ENCODE results near the gene SH3RF3. TPM values are rescaled to one million over a fixed set of nuclear protein-coding genes. Genes with fewer than 3 reads are reported as not detected.

The SH3RF3 gene
- total RNA-seq, 2 donors from 2014 or later, result 0.05 TPM; not detected in 1

DNA sequence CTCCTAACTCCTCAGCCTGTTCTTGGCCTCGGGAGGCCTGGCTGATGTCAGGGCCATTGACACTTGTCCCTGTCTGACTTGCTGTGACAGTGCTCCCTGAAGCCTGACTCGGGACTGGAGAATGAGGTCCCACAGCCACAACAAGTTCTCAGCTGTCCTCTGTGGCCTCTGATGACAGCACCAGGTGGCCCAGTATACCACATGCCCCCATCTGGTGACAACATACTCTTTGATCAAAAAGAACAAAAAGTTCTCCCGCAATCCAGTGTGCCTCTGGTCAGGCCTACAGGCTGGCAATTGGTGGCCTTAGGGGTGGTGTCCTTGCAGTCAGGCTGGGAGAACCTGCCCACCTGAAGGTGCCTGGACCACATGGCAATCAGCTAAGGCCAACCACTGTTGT is 382.2 kb downstream of the SH3RF3 start:
- no peak for ATAC-seq
- peaks cover 21% of the 10 kb centered on the region in 2 donors for H3K4me1 Mint-ChIP-seq (ENCODE audit: low read depth in 2 of 2)
- H3K27ac Mint-ChIP-seq, result no peak overlapping the region
- peaks cover 0 to 15% of the 10 kb centered on the region in 2 donors for H3K27me3 Mint-ChIP-seq
- H3K36me3 Mint-ChIP-seq, result no peaks in the 10 kb centered on the region
- no peak overlapping the region for H3K4me3 Mint-ChIP-seq
- no peaks in the 10 kb centered on the region for H3K9me3 Mint-ChIP-seq
- no peak for DNase-seq (ENCODE audit: low spot score)

DNA sequence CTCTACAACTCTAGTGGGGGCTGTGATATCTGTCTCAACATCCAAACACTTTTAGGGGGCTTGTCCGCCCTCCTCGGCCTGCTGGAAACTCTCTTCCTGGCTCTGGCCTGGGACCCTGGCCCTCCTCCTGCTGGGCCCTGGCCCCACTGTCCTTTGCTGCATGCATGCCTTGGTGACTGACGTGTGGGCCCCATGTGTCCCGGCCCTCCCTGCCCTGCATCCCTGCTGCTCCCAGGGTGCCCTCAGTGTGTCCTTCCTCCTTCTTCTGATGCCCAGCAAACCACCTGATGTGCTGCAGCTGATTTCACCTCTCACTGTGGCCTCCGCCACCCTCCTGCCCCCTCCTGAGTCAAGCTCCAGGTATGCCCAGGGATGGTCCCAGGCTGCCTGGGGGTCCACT is 383.1 kb downstream of the SH3RF3 start:
- Mint-ChIP-seq H3K4me1 (ENCODE audit: low read depth in 2 of 2) (peaks cover 21% of the 10 kb centered on the region in 2 donors), H3K4me3 (no peak overlapping the region), H3K36me3 (no peaks in the 10 kb centered on the region), H3K27me3 (peaks cover 0 to 15% of the 10 kb centered on the region in 2 donors), H3K27ac (peak overlapping the region in 1 of 2 donors; percentile 62), H3K9me3 (no peaks in the 10 kb centered on the region)
- no peak for ATAC-seq
- DNase-seq (ENCODE audit: low spot score), result no peak

DNA sequence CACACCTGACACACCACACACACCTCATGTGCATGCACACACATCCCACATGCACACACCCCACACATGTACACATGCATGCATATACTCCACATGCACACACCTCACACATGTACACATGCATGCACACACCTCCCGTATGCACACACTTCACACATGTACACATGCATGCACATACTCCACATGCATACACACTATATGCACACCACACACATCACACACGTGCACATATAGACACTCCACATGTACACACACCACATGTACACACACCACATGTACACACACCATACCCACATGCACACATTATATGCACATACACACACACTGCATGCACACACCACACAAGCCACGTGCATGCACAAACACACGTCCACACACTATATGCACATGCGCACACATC is 384.2 kb downstream of the SH3RF3 start:
- DNase-seq (ENCODE audit: low spot score) (no peak), ATAC-seq (peak in 1 of 2 donors; percentile 7)
- Mint-ChIP-seq H3K9me3 (no peaks in the 10 kb centered on the region), H3K4me3 (peak overlapping the region; percentile 60), H3K27ac (peak overlapping the region in 1 of 2 donors; percentile 62), H3K27me3 (peaks cover 2 to 18% of the 10 kb centered on the region in 2 donors), H3K4me1 (ENCODE audit: low read depth in 2 of 2) (peaks cover 21% of the 10 kb centered on the region in 2 donors), H3K36me3 (no peaks in the 10 kb centered on the region)

DNA sequence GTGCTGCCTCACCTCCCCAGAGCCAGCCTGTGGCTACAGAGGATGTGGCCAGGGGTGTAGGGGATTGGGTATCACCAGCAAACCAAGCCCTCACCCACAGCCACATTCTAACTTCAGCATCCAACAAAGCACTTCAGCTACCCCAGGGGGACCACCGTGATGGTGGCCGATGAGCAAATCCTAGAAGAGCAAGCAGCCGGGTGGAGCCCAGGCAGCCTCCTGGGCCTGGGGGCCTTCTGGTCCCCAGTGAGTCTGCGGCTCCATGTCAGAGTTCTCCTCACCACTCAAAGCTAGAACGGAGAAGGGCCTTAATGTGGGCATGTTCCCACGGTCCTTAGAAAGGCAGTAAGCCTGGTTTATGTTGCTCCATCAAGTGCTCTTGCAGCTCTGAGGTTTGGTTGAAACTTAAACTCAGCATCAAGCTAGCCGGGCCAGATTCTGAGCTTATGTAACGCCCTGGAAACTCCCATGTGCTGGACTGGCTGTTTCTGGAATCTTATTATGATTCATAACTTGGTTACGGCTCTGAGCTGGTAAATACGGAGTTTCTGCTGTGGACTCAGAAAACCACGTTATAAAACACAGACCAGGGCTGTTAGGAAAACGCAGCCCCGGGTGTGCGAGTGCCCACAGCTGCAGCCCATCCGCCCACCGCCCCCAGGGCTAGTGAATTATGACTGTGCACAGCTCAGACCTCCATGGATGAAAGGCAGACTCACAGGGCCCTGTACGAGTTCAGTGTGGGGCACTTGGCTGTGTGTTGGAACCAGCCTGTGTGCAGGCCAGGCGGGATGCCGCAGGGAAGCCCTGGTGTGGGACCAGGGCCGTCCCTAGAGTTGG is 385.0 kb downstream of the SH3RF3 start:
- peaks cover 21% of the 10 kb centered on the region in 2 donors for H3K4me1 Mint-ChIP-seq (ENCODE audit: low read depth in 2 of 2)
- peak overlapping the region in 1 of 2 donors; percentile 62 for H3K27ac Mint-ChIP-seq
- H3K4me3 Mint-ChIP-seq, result peak overlapping the region; percentile 60
- ATAC-seq (peak; percentile 69 to 75), DNase-seq (ENCODE audit: low spot score) (no peak)
- no peaks in the 10 kb centered on the region for H3K9me3 Mint-ChIP-seq
- no peaks in the 10 kb centered on the region for H3K36me3 Mint-ChIP-seq
- H3K27me3 Mint-ChIP-seq, result peaks cover 10 to 19% of the 10 kb centered on the region in 2 donors

DNA sequence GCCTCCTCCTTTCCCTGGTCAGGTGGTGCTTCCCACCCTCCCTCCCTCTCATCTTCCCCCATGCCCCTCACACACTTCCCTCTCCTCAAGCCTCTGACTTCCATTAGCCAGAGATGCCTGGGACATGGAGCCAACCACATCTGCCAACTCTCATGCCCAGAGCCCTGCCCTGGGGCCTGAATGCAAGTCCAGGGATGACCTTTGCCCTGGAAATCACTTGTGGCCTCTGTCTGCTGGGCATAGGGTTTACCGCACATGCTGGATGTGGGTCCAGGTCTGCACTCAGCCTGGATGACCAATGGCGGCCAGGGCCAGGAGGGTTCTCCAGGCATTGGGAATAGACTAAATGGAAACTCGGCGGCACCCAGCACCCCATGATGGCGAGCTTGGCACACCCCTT is 385.9 kb downstream of the SH3RF3 start:
- no peaks in the 10 kb centered on the region for H3K36me3 Mint-ChIP-seq

DNA sequence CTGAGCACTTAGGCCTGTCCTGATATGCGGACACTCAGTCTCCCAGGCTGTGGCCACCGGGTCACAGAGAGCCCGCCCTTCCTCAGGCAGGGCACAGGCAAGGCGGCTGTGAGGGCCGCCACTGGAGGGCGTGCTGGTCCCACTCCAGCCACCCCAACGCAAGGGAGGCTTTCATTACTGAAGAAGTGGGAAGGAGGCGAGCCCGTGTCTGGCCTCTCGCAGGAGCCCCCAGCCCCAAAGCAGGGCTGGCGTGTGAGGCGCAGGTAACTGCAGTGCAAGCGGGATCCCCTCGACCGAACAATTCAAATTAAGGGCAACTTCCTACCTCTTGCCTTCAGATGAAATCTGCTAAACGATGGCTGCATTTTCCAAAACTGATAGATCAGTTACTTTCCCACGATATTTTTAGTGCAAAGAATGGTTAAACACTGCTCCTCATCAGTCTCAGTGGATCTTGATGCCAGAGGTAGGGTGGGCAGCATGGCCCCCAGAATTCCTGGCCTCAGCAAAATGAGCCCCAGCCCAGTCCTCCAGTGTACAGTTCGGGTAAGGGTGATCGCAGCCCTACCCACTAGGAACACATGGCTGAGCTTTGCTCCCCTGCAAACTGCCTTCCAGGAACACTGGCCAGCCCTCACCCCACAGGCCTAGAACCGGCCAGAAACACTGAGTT is 387.6 kb downstream of the SH3RF3 start:
- Mint-ChIP-seq H3K36me3 (no peaks in the 10 kb centered on the region), H3K4me3 (no peak overlapping the region), H3K27ac (no peak overlapping the region), H3K27me3 (peaks cover 15 to 20% of the 10 kb centered on the region in 2 donors), H3K9me3 (no peaks in the 10 kb centered on the region), H3K4me1 (ENCODE audit: low read depth in 2 of 2) (peaks cover 16 to 17% of the 10 kb centered on the region in 2 donors)
- DNase-seq (ENCODE audit: low spot score) (no peak), ATAC-seq (no peak)

More for the DNA sequence above, 385.9 kb downstream of the SH3RF3 start:
- no peak for DNase-seq (ENCODE audit: low spot score)
- H3K4me1 Mint-ChIP-seq (ENCODE audit: low read depth in 2 of 2), result peaks cover 20% of the 10 kb centered on the region in 2 donors
- ATAC-seq, result no peak
- peaks cover 13 to 21% of the 10 kb centered on the region in 2 donors for H3K27me3 Mint-ChIP-seq
- H3K9me3 Mint-ChIP-seq, result no peaks in the 10 kb centered on the region
- no peak overlapping the region for H3K4me3 Mint-ChIP-seq
- H3K27ac Mint-ChIP-seq, result no peak overlapping the region

DNA sequence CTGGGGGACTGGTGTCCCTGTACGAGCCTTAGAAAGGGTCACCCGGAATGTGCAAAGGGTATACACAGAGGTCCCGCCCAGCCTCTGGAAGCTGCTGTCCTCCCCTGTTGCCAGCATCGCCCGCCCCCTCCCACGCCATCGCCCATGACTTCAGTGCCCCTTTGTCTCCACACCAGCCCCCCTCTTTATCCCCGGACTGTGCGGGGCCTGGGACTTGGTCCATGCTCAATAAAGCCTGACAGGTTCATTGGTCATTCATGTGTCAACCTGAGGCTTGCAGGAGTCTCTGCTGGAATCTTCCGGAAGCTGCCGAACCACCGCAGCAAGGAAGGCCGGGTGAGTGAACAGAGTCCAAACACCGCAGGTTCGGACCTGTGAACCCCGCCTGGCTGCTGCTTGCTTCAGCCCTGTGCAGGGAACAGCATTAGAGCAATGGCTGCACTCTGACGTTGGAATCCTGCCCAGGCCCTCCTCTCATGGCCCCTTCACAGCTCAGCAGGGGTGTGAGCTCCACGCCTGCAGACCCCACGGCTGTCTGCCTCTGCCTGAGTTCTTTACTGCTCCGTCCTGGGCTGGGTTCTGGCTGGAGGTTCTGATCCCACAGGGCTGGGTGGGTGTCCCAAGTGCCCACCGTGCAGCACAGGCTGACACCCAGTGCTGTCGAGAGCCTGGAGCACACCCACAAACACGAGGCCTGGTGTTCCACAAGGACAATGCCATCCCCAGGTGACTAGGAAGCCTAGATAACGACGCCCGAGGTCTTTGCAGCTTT is 388.3 kb downstream of the SH3RF3 start:
- Mint-ChIP-seq H3K9me3 (no peaks in the 10 kb centered on the region), H3K27me3 (peaks cover 15 to 19% of the 10 kb centered on the region in 2 donors), H3K4me1 (ENCODE audit: low read depth in 2 of 2) (peaks cover 16 to 17% of the 10 kb centered on the region in 2 donors), H3K36me3 (no peaks in the 10 kb centered on the region), H3K4me3 (no peak overlapping the region), H3K27ac (no peak overlapping the region)
- DNase-seq (ENCODE audit: low spot score) (no peak), ATAC-seq (no peak)

DNA sequence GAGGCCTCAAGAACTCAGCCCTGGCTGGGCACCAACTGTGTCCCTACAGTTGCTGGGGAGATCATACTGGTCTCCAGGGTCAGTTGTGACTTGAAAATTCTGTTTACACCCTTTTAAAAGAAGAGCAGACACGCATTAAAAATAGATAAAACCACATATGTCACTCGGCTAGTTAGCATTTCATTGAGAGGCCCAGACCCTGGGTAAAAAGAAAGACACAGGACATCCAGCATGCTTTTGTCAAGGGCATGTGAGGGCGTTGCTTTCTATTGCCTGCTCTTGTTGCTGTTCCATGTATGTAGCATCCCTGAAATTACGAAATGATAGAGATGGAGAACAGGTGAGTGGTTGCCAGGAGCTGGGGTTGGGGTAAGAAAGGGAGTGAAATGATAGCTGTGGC is 390.5 kb downstream of the SH3RF3 start:
- Mint-ChIP-seq H3K27me3 (peaks cover 15 to 17% of the 10 kb centered on the region in 2 donors), H3K36me3 (no peaks in the 10 kb centered on the region), H3K4me1 (ENCODE audit: low read depth in 2 of 2) (peaks cover 3% of the 10 kb centered on the region in 2 donors), H3K4me3 (no peak overlapping the region), H3K27ac (no peak overlapping the region), H3K9me3 (no peaks in the 10 kb centered on the region)
- DNase-seq (ENCODE audit: low spot score) (no peak), ATAC-seq (no peak)

DNA sequence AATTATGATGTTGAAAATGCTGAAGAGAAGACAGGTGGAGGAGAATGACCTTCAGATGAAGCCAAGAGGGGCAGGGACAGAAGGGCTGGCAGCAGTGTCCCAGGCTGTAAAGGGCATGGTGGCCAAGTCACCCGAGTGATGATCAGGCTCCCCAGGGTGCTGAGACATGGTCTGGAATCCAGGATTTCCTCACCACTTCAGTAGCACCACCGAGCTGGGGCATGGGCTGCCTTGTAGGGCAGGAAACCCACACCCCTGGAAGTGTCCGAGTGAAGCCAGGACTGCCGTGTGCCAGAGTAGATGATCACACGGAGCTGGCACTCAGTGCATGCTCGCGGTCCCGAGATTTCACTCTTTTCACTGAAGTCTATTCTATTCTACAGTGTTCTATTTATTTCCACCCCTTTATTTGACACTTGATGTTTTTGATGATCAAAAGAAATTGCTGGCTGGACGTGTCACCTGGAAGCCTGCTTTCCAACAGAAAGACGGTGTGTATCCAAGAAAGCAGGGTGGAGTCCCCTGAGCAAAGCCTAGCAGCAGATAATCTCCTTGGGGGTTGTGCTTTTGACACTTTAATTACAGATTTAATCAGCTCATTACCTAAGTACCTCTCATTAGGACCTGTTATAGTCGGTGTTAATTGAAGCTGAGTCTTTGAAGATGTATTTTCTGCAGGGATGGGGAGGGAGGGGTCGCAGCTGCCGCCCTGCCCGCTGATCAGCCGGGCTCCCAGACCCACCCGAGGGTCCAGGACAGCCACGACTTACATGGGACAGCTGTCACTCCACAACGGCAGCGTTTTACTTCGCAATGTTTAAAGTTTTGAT is 392.4 kb downstream of the SH3RF3 start:
- no peak overlapping the region for H3K4me3 Mint-ChIP-seq
- peaks cover 13 to 15% of the 10 kb centered on the region in 2 donors for H3K27me3 Mint-ChIP-seq
- no peaks in the 10 kb centered on the region for H3K4me1 Mint-ChIP-seq (ENCODE audit: low read depth in 2 of 2)
- no peak overlapping the region for H3K27ac Mint-ChIP-seq
- DNase-seq (ENCODE audit: low spot score), result no peak
- no peaks in the 10 kb centered on the region for H3K9me3 Mint-ChIP-seq
- no peaks in the 10 kb centered on the region for H3K36me3 Mint-ChIP-seq
- ATAC-seq, result no peak

DNA sequence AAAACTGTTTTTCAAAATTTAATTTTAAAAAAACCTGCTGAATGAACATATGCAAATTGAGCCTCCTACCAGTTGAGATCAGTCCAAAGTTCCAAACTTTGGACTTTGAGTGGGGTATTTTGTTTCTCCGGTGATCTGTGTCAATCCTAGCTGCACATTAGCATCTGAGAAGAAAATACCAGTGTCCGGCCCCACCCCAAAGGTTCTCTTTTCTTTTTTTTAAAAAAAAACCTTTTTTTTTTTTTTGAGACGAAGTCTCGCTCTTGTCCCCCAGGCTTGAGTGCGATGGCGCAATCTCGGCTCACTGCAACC is 393.0 kb downstream of the SH3RF3 start:
- DNase-seq (ENCODE audit: low spot score), result no peak
- Mint-ChIP-seq H3K9me3 (no peaks in the 10 kb centered on the region), H3K4me3 (no peak overlapping the region), H3K36me3 (no peaks in the 10 kb centered on the region), H3K27me3 (peaks cover 15% of the 10 kb centered on the region in 2 donors), H3K27ac (no peak overlapping the region), H3K4me1 (ENCODE audit: low read depth in 2 of 2) (no peaks in the 10 kb centered on the region)
- ATAC-seq, result no peak

DNA sequence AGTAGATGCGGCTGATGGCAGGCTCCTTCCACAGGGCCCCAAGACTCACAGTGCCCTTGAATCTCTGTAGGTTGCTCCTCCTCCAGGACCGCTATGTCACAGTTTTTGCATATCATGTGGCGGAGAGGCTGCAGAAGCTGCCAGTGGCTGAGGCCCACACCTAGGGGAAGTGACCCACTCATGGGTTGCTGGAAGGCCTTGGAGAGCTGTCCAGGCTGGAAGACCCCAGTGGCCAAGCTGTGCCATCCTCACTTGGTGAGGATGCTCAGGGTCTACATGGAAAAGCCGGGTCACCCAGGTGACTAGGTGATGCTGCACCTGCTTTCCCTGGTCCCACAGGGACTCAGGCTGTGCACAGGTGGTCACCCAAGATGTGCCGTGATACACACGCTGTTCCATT is 394.1 kb downstream of the SH3RF3 start:
- Mint-ChIP-seq H3K36me3 (no peaks in the 10 kb centered on the region), H3K4me1 (ENCODE audit: low read depth in 2 of 2) (no peaks in the 10 kb centered on the region), H3K27ac (no peak overlapping the region), H3K4me3 (no peak overlapping the region), H3K9me3 (no peaks in the 10 kb centered on the region), H3K27me3 (peaks cover 16 to 25% of the 10 kb centered on the region in 2 donors)
- DNase-seq (ENCODE audit: low spot score) (no peak), ATAC-seq (peak in 1 of 2 donors; percentile 19)

DNA sequence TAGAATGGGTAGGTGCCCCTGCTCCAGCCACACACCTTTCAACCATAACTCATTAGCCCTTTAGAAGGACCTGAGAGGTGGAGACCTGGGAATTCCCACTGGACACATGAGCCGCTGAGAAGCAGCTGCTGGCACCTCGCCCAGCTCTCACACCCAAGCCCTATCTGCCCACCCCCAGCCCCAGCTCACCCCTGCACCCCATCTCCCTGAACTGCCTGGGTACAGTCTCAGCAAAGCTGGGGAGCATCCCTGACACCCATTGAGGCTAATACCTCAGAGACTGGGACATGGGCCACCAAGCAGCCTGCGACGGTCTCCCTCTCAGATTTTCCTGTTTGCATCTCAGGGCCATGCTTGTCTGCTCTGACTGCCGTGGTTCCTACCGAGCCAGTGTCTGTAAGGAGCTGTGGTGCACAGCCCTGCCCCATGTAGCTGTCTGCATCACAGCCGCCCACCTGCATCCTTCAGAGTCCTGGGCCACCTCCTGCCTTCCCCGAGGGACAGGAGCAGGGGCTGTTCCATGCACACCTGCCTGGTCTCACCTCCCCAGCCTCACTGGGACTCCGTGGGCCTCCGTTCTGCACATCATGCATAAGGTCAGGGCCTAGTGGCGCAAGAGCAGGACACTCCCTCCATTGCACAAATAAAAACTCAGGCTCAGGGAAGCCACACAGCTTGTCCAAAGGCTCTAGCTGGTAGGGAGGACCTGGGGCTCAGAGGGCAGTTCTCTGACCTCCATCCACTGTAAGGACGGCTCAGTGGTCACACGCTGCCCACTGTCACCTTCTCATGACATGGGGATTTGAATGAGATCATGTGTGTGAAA is 394.7 kb downstream of the SH3RF3 start:
- H3K27ac Mint-ChIP-seq, result no peak overlapping the region
- no peaks in the 10 kb centered on the region for H3K36me3 Mint-ChIP-seq
- DNase-seq (ENCODE audit: low spot score) (no peak), ATAC-seq (no peak)
- no peaks in the 10 kb centered on the region for H3K9me3 Mint-ChIP-seq
- H3K4me1 Mint-ChIP-seq (ENCODE audit: low read depth in 2 of 2), result no peaks in the 10 kb centered on the region
- H3K27me3 Mint-ChIP-seq, result peaks cover 14 to 22% of the 10 kb centered on the region in 2 donors
- H3K4me3 Mint-ChIP-seq, result no peak overlapping the region

Data from natural killer cell treated with Interleukin-12 subunit alpha and Interleukin-12 subunit beta and Interleukin-15 and Interleukin-18, amount 100 ng/mL, for 72 hours (primary cell).